AG04450 (cell line): ENCODE results near the gene RFX3. TPM values are rescaled to one million over a fixed set of nuclear protein-coding genes. Genes with fewer than 3 reads are reported as not detected.

Experiments used
- CTCF ChIA-PET: fragments of 300-600, 350-600 bp; formaldehyde crosslinking; extraction: SDS; loops from one replicate; lab custom pipeline; 2022; ENCODE audit warnings: antibody characterized with exemption, inconsistent platforms; lab: Charles Lee
- POLR2A ChIA-PET: fragments of 350-600 bp; formaldehyde crosslinking; extraction: SDS; loops from one replicate; lab custom pipeline; 2021; ENCODE audit warnings: antibody characterized with exemption, inconsistent platforms; lab: Yijun Ruan, JAX
- DNase-seq: peaks from one replicate; pipeline ENCODE4 v3.0.0-alpha.2; 2011; ENCODE audit warnings: low read depth, low spot score
- H3K27ac ChIP-seq: one replicate; pipeline ENCODE4 v1.5.1; 2012; ENCODE audit warnings: low read depth, low read length, control low read depth
- H3K27me3 ChIP-seq: one replicate; pipeline ENCODE4 v1.6.0; 2012; ENCODE audit warnings: low read length; ENCODE audit not compliant: control insufficient read depth, insufficient read depth
- H3K4me3 ChIP-seq: 2 replicates; pipeline ENCODE4 v1.5.1; 2011; ENCODE audit warnings: mild to moderate bottlenecking, low read depth, low read length, control low read depth
- H3K9me3 ChIP-seq: 2 replicates; pipeline ENCODE4 v1.5.1; 2012; ENCODE audit warnings: low read length; ENCODE audit not compliant: control insufficient read depth, insufficient read depth
- polyA plus RNA-seq: library from polyadenylated mRNA; depleted of rRNA; stranded (reverse); fragments of >200 nt; gene quantifications from 2 replicates; pipeline ENCODE4 v1.2.3, GENCODE V29; 2011
- TF ChIP-seq, protein P1 (sequence below): IDR thresholded peaks from 2 replicates; pipeline ENCODE4 v1.5.1; 2011; ENCODE audit warnings: low read depth, low read length, control low read depth, inconsistent platforms

Gene RFX3
- polyA plus RNA-seq, 1 experiment: 3.7 TPM

DNA sequence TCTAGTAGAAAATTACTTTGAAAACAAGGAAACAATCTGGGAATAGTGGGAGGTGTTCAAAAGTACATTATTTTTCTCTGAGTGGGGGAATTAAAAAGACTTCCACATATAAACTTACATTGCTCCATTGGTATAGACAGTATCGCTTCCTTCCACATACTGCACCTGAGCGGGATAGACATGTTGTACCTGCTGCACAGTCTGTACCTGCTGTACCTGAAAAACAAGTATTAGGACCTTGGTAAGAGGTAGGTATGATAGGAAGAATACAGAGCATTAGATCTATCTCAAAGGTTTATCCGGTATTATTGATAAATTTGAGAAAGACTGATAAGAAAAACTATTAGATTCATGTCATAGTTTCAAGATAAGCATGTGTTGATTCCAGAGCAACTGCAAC, 179.3 kb downstream of the RFX3 start:
- Histone ChIP-seq H3K27me3 (no peaks in the 10 kb centered on the region), H3K4me3 (no peak overlapping the region), H3K9me3 (no peaks in the 10 kb centered on the region), H3K27ac (no peak overlapping the region)
- TF ChIP-seq, protein P1, sequence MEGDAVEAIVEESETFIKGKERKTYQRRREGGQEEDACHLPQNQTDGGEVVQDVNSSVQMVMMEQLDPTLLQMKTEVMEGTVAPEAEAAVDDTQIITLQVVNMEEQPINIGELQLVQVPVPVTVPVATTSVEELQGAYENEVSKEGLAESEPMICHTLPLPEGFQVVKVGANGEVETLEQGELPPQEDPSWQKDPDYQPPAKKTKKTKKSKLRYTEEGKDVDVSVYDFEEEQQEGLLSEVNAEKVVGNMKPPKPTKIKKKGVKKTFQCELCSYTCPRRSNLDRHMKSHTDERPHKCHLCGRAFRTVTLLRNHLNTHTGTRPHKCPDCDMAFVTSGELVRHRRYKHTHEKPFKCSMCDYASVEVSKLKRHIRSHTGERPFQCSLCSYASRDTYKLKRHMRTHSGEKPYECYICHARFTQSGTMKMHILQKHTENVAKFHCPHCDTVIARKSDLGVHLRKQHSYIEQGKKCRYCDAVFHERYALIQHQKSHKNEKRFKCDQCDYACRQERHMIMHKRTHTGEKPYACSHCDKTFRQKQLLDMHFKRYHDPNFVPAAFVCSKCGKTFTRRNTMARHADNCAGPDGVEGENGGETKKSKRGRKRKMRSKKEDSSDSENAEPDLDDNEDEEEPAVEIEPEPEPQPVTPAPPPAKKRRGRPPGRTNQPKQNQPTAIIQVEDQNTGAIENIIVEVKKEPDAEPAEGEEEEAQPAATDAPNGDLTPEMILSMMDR: no peak
- no peak for DNase-seq
- ChIA-PET CTCF (no interaction called here), POLR2A (no interaction called here)

GRCh38 chr9:3343671-3344070, 182.1 kb downstream of the RFX3 start:
- TF ChIP-seq, protein P1: no peak
- CTCF ChIA-PET: interaction anchor here (1.3 kb wide), 1 partner anchor 10 kb away, joined by 3 read pairs; no protein-coding TSS in a partner anchor
- Histone ChIP-seq H3K27me3 (no peaks in the 10 kb centered on the region), H3K9me3 (no peaks in the 10 kb centered on the region), H3K4me3 (no peak overlapping the region), H3K27ac (no peak overlapping the region)
- no peak for DNase-seq
- POLR2A ChIA-PET: no interaction called here

- H3K9me3 ChIP-seq: no peaks in the 10 kb centered on the region
- H3K27ac ChIP-seq: no peak overlapping the region
- no peak for DNase-seq
- ChIA-PET CTCF (interaction anchor here (0.9 kb wide), 1 partner anchor 101 kb away, joined by 3 read pairs; no protein-coding TSS in a partner anchor), POLR2A (no interaction called here)
- no peaks in the 10 kb centered on the region for H3K27me3 ChIP-seq
- TF ChIP-seq, protein P1: no peak
- H3K4me3 ChIP-seq: no peak overlapping the region
These were observed 183.5 kb downstream of the RFX3 start for GRCh38 chr9:3342159-3342777.

DNA sequence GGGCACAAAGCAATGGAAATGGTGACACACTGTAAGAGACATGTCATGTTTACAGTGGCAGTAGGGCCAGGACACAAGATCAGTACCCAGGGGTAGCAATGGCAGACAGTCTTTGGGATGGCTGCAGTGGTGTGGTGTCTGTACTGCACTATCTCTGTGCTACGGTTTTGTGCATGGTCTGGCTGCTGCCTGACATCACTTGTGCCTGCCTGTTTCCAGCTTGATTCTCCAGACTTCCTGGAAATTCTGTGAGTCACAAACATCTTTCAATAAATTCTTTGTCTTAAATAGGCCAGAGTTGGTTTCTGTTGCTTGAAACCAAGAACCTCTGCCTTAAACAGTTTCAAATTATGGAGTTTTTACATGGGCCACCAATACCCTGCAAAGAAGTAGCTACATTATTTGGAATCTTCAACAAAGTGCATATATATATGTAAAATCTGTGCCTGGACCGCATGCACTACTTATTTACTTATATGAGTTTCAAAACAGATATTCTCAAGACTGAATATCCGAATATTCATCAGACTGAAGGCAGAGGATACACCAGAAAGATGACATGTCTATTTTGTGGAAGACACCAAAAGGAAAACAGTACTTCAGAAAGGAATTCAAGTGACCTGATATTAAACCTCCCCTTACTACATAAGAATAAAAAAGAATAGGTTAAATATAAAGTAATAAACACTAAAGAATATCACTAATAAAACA, 188.1 kb downstream of the RFX3 start:
- TF ChIP-seq, protein P1: no peak
- DNase-seq: no peak
- Histone ChIP-seq H3K4me3 (no peak overlapping the region), H3K27me3 (no peaks in the 10 kb centered on the region), H3K9me3 (no peaks in the 10 kb centered on the region), H3K27ac (peak overlapping the region; percentile 34)
- ChIA-PET CTCF (interaction anchor here (1.2 kb wide), 1 partner anchor 103 kb away, joined by 3 read pairs; no protein-coding TSS in a partner anchor), POLR2A (no interaction called here)

- DNase-seq: no peak
- ChIA-PET CTCF (interaction anchor here (1.2 kb wide), 1 partner anchor 104 kb away, joined by 3 read pairs; no protein-coding TSS in a partner anchor), POLR2A (no interaction called here)
- H3K27me3 ChIP-seq: no peaks in the 10 kb centered on the region
- no peak overlapping the region for H3K27ac ChIP-seq
- H3K9me3 ChIP-seq: no peaks in the 10 kb centered on the region
- TF ChIP-seq, protein P1: no peak
- H3K4me3 ChIP-seq: no peak overlapping the region
These were observed 188.8 kb downstream of the RFX3 start for GRCh38 chr9:3336951-3337350.
